Measurements from ENCODE around the gene RABL2A.
"Not testable (repeated sequence)": the region's sequence is repeated elsewhere in the genome, so short reads cannot be mapped to it uniquely, and the experiment has no call there.

Gene RABL2A

GRCh38 chr2:113626616-113627330 is at the start of gene RABL2A:
TSS of gene RABL2A (plus strand) at chr2:113627266. CDS start at chr2:113628607, 1,341 bp downstream.
- peak; percentile 91 for DNase-seq

GRCh38 chr2:113578508-113578907 is 48.6 kb upstream of the RABL2A start:
- DNase-seq, result not testable (repeated sequence)

GRCh38 chr2:113582473-113582872 is 44.6 kb upstream of the RABL2A start:
- DNase-seq, result not testable (repeated sequence)

- DNase-seq, result peak; percentile 81
Observed at GRCh38 chr2:113583521-113584225, 43.4 kb upstream of the RABL2A start.

GRCh38 chr2:113584311-113585092 is 42.6 kb upstream of the RABL2A start:
- peak; percentile 18 for DNase-seq

- peak; percentile 70 for DNase-seq
Observed at GRCh38 chr2:113587201-113587600, 39.9 kb upstream of the RABL2A start.

GRCh38 chr2:113589591-113589990 is 37.5 kb upstream of the RABL2A start:
- DNase-seq, result not testable (repeated sequence)

GRCh38 chr2:113591926-113592325 is 35.1 kb upstream of the RABL2A start:
- peak; percentile 23 for DNase-seq

GRCh38 chr2:113593280-113593679 is 33.8 kb upstream of the RABL2A start:
- DNase-seq, result not testable (repeated sequence)

- not testable (repeated sequence) for DNase-seq
Observed at GRCh38 chr2:113595725-113596124, 31.3 kb upstream of the RABL2A start.

- not testable (repeated sequence) for DNase-seq
Observed at GRCh38 chr2:113597164-113597563, 29.9 kb upstream of the RABL2A start.

- DNase-seq, result not testable (repeated sequence)
Observed at GRCh38 chr2:113597572-113597971, 29.5 kb upstream of the RABL2A start.

GRCh38 chr2:113598180-113598579 is 28.9 kb upstream of the RABL2A start:
- not testable (repeated sequence) for DNase-seq

- DNase-seq, result not testable (repeated sequence)
Observed at GRCh38 chr2:113598738-113599137, 28.3 kb upstream of the RABL2A start.

- not testable (repeated sequence) for DNase-seq
Observed at GRCh38 chr2:113599208-113599607, 27.9 kb upstream of the RABL2A start.

- DNase-seq, result peak; percentile 54
Observed at GRCh38 chr2:113602040-113602769, 24.9 kb upstream of the RABL2A start.

- DNase-seq, result peak; percentile 6
Observed at GRCh38 chr2:113602869-113603466, 24.1 kb upstream of the RABL2A start.

GRCh38 chr2:113603467-113604084 is 23.5 kb upstream of the RABL2A start:
- DNase-seq, result peak; percentile 91

GRCh38 chr2:113604085-113604477 is 23.0 kb upstream of the RABL2A start:
- DNase-seq, result peak; percentile 97

GRCh38 chr2:113604661-113605060 is 22.4 kb upstream of the RABL2A start:
- DNase-seq, result not testable (repeated sequence)

- DNase-seq, result not testable (repeated sequence)
Observed at GRCh38 chr2:113606036-113606435, 21.0 kb upstream of the RABL2A start.

GRCh38 chr2:113609822-113610221 is 17.2 kb upstream of the RABL2A start:
- DNase-seq, result not testable (repeated sequence)
